K562 (cell line): ENCODE data around the gene CHD3. TPM values are rescaled to one million over a fixed set of nuclear protein-coding genes. Genes with fewer than 3 reads are reported as not detected.

ENCODE experiments used
- ARID4B ChIP-seq: sonication (generic); formaldehyde crosslinking; IDR thresholded peaks from 2 replicates; pipeline ENCODE4 v1.8.0; 2022; ENCODE audit warnings: mild to moderate bottlenecking, missing genetic modification reagents
- CBFA2T3 ChIP-seq: fragments of 450-650 bp; IDR thresholded peaks from 2 replicates; pipeline ENCODE4 v1.6.1; 2017
- DDX20 ChIP-seq: fragments of 450-650 bp; IDR thresholded peaks from 2 replicates; pipeline ENCODE4 v1.6.1; 2016; ENCODE audit warnings: missing genetic modification characterization, low read depth, mild to moderate bottlenecking, missing compliant biosample characterization, moderate library complexity
- FOXP1 ChIP-seq: sonication (generic); formaldehyde crosslinking; IDR thresholded peaks from 2 replicates; pipeline ENCODE4 v1.8.0; 2022; ENCODE audit warnings: mild to moderate bottlenecking, missing genetic modification reagents
- HBP1 ChIP-seq: fragments of 450-650 bp; formaldehyde crosslinking; IDR thresholded peaks from 2 replicates; pipeline ENCODE4 v1.4.0; 2022; ENCODE audit warnings: missing genetic modification characterization
- NEUROD1 ChIP-seq: fragments of 150-350 bp; IDR thresholded peaks from 2 replicates; pipeline ENCODE4 v1.6.1; 2014; ENCODE audit warnings: borderline replicate concordance, low read length, low read depth; ENCODE audit not compliant: partially characterized antibody
- POLR2B ChIP-seq: fragments of 450-650 bp; IDR thresholded peaks from 2 replicates; pipeline ENCODE4 v1.6.1; 2018; ENCODE audit warnings: low read depth; ENCODE audit not compliant: partially characterized antibody
- SAFB2 ChIP-seq: fragments of 200-400 bp; formaldehyde crosslinking; IDR thresholded peaks from 2 replicates; pipeline ENCODE4 v1.6.1; 2018; ENCODE audit warnings: borderline replicate concordance, low read length, low read depth, moderate library complexity; ENCODE audit not compliant: severe bottlenecking
- SMAD1 ChIP-seq: fragments of 150-350 bp; IDR thresholded peaks from 2 replicates; pipeline ENCODE4 v1.6.1; 2014; ENCODE audit warnings: low read length, low read depth; ENCODE audit not compliant: partially characterized antibody
- SREBF1 ChIP-seq: fragments of 150-350 bp; IDR thresholded peaks from 2 replicates; pipeline ENCODE4 v1.6.1; 2014; ENCODE audit warnings: antibody characterized with exemption, low read depth, low read length, borderline replicate concordance
- STAG1 ChIP-seq: sonication (generic); formaldehyde crosslinking; IDR thresholded peaks from 2 replicates; pipeline ENCODE4 v1.5.0; 2020; ENCODE audit warnings: missing genetic modification reagents, borderline replicate concordance
- VEZF1 ChIP-seq: fragments of 200-800 bp; sonication (Bioruptor generic); IDR thresholded peaks from 2 replicates; pipeline ENCODE4 v1.6.1; 2017; ENCODE audit warnings: missing genetic modification characterization, missing compliant biosample characterization
- ZKSCAN8 ChIP-seq: fragments of 200-800 bp; sonication (Bioruptor generic); IDR thresholded peaks from 2 replicates; pipeline ENCODE4 v1.6.1; 2016; ENCODE audit warnings: missing genetic modification characterization, missing compliant biosample characterization
- ZNF23 ChIP-seq: fragments of 250-450 bp; sonication (Bioruptor Pico); IDR thresholded peaks from 2 replicates; pipeline ENCODE4 v1.4.0; 2020; ENCODE audit warnings: mild to moderate bottlenecking
- polyA plus RNA-seq, 8 experiments: library from polyadenylated mRNA; depleted of rRNA in 4 of 8; stranded (reverse) in 5 of 8; unstranded in 3 of 8; fragments of >200 nt; fragmentation: Nextera tagmentation in 2 of 8; fragmentation: Illumina TruSeq in 1 of 8; extraction: Ambion mirVana in 2 of 8; extraction: Trizol in 1 of 8; gene quantifications; 2 replicates each; pipeline versions ENCODE4 v1.2.1 to v1.2.3, GENCODE V29; 2011 to 2014; ENCODE audit warnings: inconsistent platforms in 1 of 8, missing spikeins in 1 of 8
- total RNA-seq, 7 experiments: library from RNA; depleted of rRNA in 6 of 7; stranded (reverse); fragments of >200 nt in 6 of 7; fragmentation: Illumina TruSeq in 2 of 7; extraction: Trizol in 2 of 7; gene quantifications; 2 replicates each; pipeline versions ENCODE4 v1.2.1 to v1.2.3, GENCODE V29; 2011 to 2021; ENCODE audit warnings: low replicate concordance in 1 of 7
- TF ChIP-seq, protein P1 (sequence below): sonication (generic); formaldehyde crosslinking; IDR thresholded peaks from 2 replicates; pipeline ENCODE4 v1.8.1; 2022; ENCODE audit warnings: missing genetic modification reagents

Gene CHD3
- total and polyA plus RNA-seq, 9 of the 15 experiments (the other 6 are each of a cell fraction or from before 2014, with no cell fraction given) = 0.39 to 38.2 (median 21.2) TPM

GRCh38 chr17:7915611-7916384, 27.2 kb downstream of the CHD3 start, which contains the start of gene RNF227 (continued):
- TF ChIP-seq STAG1 (CRISPR knock-in tag) (peak; percentile 5; the same call in 1 of the 2 replicates), HBP1 (CRISPR knock-in tag) (no peak), SMAD1 (no peak), VEZF1 (CRISPR knock-in tag) (peak; percentile 54), ARID4B (CRISPR knock-in tag) (peak; percentile 36; the same call in 1 of the 2 replicates), SREBF1 (no peak), ZNF23 (no peak), SAFB2 (no peak), POLR2B (no peak), NEUROD1 (no peak), FOXP1 (CRISPR knock-in tag) (peak; percentile 98), ZKSCAN8 (CRISPR knock-in tag) (no peak), CBFA2T3 (no peak), DDX20 (tag) (no peak)
- TF ChIP-seq, protein P1, sequence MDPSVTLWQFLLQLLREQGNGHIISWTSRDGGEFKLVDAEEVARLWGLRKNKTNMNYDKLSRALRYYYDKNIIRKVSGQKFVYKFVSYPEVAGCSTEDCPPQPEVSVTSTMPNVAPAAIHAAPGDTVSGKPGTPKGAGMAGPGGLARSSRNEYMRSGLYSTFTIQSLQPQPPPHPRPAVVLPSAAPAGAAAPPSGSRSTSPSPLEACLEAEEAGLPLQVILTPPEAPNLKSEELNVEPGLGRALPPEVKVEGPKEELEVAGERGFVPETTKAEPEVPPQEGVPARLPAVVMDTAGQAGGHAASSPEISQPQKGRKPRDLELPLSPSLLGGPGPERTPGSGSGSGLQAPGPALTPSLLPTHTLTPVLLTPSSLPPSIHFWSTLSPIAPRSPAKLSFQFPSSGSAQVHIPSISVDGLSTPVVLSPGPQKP = no peak
